GM12892 (cell line): ENCODE data around the gene PAK6.
A peak's percentile ranks its signal among the peaks of the same experiment; 100 is the strongest.

Source experiments
- DNase-seq: peaks from one replicate; pipeline ENCODE4 v3.0.0; 2011; ENCODE audit not compliant: insufficient read length
- FAIRE-seq: peaks from 2 replicates; lab custom pipeline; 2011; peaks lifted over from hg19 to GRCh38; lab: Jason Lieb, UNC
- POLR2A ChIP-seq: IDR thresholded peaks from 2 replicates; pipeline ENCODE4 v1.6.1; 2011; ENCODE audit warnings: low read depth, low read length, control low read depth
- POLR2AphosphoS5 ChIP-seq: IDR thresholded peaks from 2 replicates; pipeline ENCODE4 v1.6.1; 2011; ENCODE audit warnings: low read depth, low read length, control low read depth
- TAF1 ChIP-seq: IDR thresholded peaks from 2 replicates; pipeline ENCODE4 v1.6.1; 2011; ENCODE audit warnings: low read depth, mild to moderate bottlenecking, control low read depth, low read length, borderline replicate concordance

Gene PAK6

DNA sequence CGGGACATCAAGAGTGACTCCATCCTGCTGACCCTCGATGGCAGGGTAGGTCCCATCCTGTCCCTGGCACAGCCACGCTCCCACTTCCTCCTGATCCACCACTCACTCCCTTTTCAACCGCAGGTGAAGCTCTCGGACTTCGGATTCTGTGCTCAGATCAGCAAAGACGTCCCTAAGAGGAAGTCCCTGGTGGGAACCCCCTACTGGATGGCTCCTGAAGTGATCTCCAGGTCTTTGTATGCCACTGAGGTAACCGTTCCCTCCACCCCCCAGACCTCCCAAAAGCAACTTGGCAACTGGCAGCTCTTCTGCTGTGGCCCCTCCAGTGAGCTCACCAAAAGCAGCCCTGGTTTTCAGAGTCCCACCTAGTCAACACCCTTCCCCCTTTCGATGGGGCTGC, 34.6 kb downstream of the PAK6 start:
- FAIRE-seq (no peak), DNase-seq (no peak)
- TF ChIP-seq TAF1, result no peak
- no peak for TF ChIP-seq POLR2AphosphoS5
- TF ChIP-seq POLR2A, result no peak

DNA sequence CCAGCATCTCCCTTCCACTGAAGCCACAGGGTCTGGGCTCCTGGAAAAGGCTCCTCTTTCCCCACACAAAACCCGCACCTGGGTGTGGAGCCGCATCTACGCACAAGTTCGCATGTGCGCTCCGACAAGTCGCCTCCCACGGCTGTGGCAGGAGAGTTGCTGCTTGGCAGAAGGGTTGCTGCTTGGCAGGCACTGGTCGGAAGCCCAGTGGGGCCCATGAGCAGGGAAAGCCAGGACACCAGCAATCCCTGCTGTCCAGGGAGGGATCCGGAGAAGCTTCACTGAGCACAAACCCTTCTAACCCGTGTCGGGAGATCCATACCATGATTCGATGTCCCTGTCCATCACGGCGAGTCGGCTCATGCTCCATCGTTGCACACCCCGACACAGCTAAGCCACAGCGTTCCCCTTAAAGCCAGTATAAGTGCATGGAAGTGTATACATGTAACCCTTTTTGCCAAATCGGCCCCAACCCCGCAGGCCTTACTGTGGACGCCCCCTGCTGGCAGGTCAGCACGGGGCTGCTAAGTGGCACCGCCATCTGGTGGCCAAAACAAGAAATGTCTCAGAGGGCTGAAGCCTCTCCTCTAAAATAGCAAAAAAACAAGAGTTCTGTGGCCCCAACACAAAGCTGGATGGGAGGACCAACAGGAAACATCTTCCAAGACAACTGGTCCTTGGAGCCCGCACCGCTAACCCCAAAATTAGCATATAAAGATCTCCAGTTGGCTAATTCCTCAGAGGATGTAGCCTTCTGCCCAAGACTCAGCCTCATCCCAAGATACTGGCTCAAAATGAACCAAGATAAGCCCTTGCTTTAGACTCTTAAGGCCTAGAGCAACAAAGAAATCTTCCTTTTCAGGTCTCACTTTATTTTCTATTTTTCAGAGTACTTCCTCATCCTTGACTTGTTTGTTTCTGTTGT, 35.7 kb downstream of the PAK6 start:
- no peak for TF ChIP-seq POLR2A
- no peak for TF ChIP-seq POLR2AphosphoS5
- no peak for TF ChIP-seq TAF1
- DNase-seq, result peak; percentile 80
- FAIRE-seq, result peak; percentile 86

DNA sequence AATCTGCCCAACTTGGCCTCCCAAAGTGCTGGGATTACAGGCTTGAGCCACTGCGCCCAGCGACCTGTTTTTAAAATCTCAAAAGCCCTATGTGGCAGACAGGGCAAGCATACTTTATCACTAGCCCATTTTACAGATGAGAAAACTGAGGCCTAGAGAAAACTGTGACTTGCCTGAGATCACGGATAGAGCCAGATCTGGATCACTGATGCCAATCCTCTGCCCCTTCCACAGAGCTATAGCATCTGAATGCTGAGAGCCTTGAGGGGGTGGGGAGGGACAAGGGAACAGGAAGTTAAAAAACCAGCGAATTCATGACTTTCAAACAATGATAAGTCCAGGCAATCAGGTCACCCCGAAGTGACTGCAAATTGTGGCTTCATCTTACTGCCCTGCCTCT, 36.7 kb downstream of the PAK6 start:
- DNase-seq (no peak), FAIRE-seq (no peak)
- TF ChIP-seq TAF1 (no peak), POLR2A (no peak), POLR2AphosphoS5 (no peak)

DNA sequence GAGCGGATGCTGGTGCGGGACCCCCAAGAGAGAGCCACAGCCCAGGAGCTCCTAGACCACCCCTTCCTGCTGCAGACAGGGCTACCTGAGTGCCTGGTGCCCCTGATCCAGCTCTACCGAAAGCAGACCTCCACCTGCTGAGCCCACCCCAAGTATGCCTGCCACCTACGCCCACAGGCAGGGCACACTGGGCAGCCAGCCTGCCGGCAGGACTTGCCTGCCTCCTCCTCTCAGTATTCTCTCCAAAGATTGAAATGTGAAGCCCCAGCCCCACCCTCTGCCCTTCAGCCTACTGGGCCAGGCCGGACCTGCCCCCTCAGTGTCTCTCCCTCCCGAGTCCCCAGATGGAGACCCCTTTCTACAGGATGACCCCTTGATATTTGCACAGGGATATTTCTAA, 37.1 kb downstream of the PAK6 start:
- TF ChIP-seq POLR2A (no peak), TAF1 (no peak), POLR2AphosphoS5 (no peak)
- DNase-seq, result no peak
- no peak for FAIRE-seq

DNA sequence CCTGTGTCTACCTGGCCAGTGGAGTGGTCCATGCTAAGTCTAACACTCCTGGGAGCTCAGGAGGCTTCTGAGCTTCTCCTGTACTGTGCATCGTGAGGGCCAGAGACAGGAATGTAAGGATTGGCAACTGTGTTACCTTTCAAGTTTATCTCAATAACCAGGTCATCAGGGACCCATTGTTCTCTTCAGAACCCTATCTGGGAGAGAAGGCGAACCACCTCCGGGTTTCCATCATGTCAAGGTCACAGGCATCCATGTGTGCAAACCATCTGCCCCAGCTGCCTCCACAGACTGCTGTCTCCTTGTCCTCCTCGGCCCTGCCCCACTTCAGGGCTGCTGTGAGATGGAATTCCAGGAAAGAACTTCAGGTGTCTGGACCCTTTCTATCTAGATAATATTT, 38.1 kb downstream of the PAK6 start:
- TF ChIP-seq TAF1, result no peak
- no peak for TF ChIP-seq POLR2A
- no peak for TF ChIP-seq POLR2AphosphoS5
- DNase-seq (no peak), FAIRE-seq (no peak)

DNA sequence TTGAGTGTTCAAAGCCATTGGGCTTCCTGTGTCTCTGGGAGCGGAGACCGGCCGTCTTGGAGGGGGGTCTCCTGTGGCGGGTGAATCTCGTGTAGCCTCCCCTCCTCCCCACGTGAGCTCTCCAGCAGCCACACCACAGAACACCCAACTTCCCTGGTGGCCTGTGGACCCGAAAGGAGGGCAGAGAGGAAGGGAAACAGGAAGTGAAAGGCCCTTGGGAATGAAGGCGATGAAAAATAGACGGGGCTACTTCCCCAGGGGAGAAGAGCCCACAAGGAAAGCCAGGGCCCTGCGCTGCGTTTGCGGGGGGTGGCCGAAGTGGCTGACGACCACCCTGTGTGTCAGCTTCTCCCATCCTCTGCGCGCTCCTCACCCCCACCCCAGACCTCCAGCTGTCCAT, 38.6 kb downstream of the PAK6 start:
- TF ChIP-seq POLR2A (no peak), POLR2AphosphoS5 (no peak), TAF1 (no peak)
- DNase-seq (no peak), FAIRE-seq (no peak)

DNA sequence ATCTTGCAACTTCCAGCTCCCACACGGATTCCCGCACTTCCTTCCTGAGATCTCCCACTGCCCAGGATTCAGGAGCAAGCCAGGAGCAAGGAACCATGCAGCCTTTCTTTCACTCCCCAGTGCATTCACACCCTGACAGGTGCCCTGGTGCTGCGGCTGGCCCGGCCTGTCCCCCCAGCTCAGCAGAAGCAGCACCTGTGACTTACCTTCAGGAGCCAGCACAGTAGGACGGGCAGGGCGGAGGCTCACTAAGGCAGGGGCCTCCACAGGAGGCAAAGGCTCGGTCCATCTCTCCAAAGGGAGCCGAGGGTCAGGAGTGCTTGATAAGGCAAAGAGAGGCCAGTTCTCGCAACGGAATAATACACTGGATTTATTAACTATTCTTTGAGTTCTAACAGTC, 39.2 kb downstream of the PAK6 start:
- DNase-seq (no peak), FAIRE-seq (no peak)

DNA sequence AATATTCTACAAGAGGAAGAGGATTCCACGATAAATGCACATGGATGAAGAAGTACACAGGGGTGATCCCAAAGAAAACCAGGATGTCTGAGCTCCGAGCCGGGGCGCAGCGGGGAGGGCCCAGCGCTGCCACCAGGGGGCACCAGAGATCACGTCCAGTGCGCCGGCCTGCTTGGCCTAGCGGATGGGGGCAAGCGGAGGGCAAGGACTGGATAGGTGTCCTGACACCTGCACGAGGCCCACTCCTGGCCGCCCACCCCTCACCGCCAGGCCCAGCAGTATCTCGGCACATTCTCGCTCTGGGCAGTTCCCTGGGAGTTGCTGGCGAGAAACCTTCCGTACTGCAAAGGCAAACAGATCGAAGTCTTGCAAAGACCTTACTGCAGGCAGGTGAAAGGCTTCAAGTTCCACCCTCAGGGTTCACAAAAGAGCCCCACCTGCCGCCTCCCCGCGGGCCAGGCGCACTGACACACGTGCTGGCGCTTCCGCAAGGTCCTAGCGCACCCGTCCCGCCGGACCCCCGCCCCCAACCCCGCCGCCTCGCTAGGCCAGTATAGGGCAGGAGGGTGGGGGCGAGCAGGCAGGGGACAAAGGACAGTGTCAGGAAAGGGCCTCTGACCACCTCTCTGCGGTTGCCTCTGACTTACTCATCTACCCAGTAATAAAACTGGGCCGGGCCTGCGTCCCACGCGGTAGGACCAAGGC, 40.7 kb downstream of the PAK6 start:
- peak; percentile 90 for FAIRE-seq
- no peak for TF ChIP-seq TAF1
- TF ChIP-seq POLR2A, result no peak
- TF ChIP-seq POLR2AphosphoS5, result no peak
- peak; percentile 76 for DNase-seq

More for the DNA sequence above, 39.2 kb downstream of the PAK6 start:
- TF ChIP-seq TAF1 (no peak), POLR2A (no peak)

DNA sequence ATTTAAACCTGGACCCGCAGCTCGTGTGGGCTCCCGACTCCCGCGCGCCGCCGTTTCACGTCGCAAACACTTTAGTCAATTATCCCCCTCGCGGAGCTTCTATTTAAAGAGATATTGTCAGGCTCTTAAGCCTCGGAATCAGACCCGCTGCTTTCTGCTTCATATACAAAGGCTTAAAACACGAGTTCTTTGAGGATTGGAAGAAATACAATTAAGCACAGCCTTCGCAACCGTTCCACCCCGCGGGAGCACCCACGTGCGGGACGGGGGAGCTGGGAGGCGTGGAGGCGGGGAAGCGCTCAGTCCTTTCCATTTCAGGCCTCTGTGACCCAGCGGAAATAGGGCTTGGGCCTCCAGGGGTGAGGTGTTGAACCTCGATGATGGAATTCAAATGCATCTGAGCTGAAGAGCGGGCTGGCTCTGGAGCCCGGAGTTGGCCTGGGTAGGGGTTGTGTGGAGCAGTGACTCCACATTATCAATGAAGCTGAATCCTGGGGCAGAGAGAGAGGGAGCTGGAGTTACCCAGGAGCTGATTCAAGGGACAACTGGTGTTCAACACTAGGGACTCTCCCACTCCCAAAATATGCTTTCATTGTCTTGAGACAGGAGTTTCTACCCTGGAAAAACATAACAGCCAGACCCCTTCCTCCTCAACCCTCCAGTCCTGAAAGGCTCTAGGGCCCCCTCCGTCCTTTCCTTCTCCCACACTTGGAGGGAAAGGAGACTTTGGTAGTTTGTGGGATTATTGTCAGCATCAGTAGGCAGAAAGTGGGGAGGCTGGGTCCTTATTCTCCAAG, 41.6 kb downstream of the PAK6 start:
- no peak for FAIRE-seq
- no peak for DNase-seq
- TF ChIP-seq TAF1 (no peak), POLR2AphosphoS5 (no peak), POLR2A (no peak)

DNA sequence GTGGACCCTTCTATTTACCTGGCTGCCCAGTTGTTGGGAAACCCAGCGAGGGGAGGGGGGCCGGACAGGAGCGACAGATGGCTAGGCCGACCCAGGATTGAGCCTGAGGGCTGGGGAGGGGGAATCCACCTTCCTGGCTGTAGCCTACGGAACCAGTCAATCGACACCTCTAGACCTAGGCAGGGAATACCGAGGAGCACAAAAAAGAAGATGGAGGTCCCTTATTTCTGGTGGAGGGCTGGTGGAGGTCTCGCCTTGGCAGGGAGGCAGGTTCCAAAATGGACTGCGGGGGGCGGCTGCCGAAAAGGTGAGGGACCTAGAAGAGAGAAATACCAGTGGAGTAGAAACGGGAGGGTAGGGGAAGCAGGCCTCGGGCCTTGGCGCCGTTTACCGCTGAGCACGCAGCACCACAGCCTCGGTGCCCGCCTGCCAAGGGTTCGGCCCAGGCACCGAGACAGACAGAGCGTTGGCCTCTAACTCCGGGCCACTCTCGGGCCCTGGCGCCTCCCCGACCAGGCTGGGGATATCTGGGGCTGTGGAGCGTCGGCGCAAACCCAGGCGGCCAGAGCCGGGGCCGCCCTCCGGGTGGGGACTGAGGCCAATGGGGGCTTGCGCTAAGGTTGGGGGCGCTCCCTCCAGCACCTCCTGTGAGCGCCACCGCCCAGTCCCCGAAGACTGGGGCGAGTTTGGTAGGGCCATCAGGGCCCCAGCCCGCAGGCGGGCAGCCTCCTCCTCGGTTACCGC, 42.4 kb downstream of the PAK6 start:
- TF ChIP-seq POLR2AphosphoS5 (no peak), TAF1 (no peak), POLR2A (no peak)
- FAIRE-seq, result no peak
- DNase-seq, result no peak

DNA sequence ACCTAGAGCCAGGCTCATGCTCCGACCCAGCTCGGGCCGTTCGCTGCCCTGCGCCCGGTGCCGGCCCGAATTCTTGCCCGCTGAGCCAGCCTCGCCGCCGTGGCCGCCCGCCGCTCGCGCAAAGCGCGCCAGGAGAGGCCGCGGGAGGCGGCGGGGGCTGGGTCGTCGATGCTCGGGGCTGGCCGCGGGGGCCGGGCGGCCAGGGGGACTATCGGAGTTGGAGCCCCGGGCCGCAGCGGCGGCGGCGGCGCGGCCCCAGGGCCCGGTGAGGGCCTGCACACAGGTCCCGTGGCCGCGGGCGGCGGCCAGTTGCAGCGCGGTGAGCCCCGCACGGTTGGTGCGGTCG, 42.9 kb downstream of the PAK6 start:
- FAIRE-seq (no peak), DNase-seq (no peak)
- TF ChIP-seq POLR2AphosphoS5, result no peak
- TF ChIP-seq TAF1, result no peak
- TF ChIP-seq POLR2A, result no peak
